Adrenal gland (tissue), 12 donors: ENCODE data around the gene SLC5A1. TPM values are rescaled to one million over a fixed set of nuclear protein-coding genes. Genes with fewer than 3 reads are reported as not detected.

ENCODE experiments used
- DNase-seq, 7 donors: peaks; one replicate each; pipeline ENCODE4 v3.0.0-alpha.2; 2019 to 2020
- H3K27ac ChIP-seq, 5 donors: fragments of 200-600 bp; sonication (generic) in 4 of 5; 1 replicate in 3 of 5; 2 replicates in 2 of 5; pipeline versions ENCODE4 v1.5.1 to v1.8.0; 2016 to 2020; ENCODE audit warnings: mild to moderate bottlenecking in 1 of 5
- H3K27me3 ChIP-seq: fragments of 200-600 bp; 2 replicates; pipeline ENCODE4 v1.8.0; 2021
- H3K36me3 ChIP-seq, 2 donors: fragments of 200-600 bp; replicated peaks in 1 of 2; 1 replicate in 1 of 2; 2 replicates in 1 of 2; pipeline versions ENCODE4 v1.5.1 to v1.8.0; 2018 to 2022
- H3K4me1 ChIP-seq, 2 donors: fragments of 200-600 bp; replicated peaks in 1 of 2; 1 replicate in 1 of 2; 2 replicates in 1 of 2; pipeline versions ENCODE4 v1.5.1 to v1.8.0; 2018 to 2021
- H3K4me3 ChIP-seq, 4 donors: fragments of 200-600 bp; sonication (generic) in 3 of 4; one replicate each; pipeline ENCODE4 v1.5.1; 2016 to 2018
- H3K9me3 ChIP-seq, 3 donors: fragments of 200-600 bp; sonication (generic) in 1 of 3; replicated peaks in 1 of 3; 1 replicate in 2 of 3; 2 replicates in 1 of 3; pipeline versions ENCODE4 v1.5.1 to v1.8.0; 2016 to 2021
- CTCF ChIP-seq, 6 experiments: fragments of 450-650 bp in 4 of 6; fragments of 200-600 bp in 2 of 6; sonication (generic) in 1 of 6; IDR thresholded peaks; 1 replicate in 5 of 6; 2 replicates in 1 of 6; pipeline versions ENCODE4 v1.5.1 to v1.8.0; 2016 to 2021; ENCODE audit warnings: antibody characterized with exemption in 6 of 6, mild to moderate bottlenecking in 2 of 6, moderate library complexity in 1 of 6
- POLR2A ChIP-seq, 2 donors: fragments of 450-650 bp; IDR thresholded peaks; one replicate each; pipeline ENCODE4 v1.6.1; 2017; ENCODE audit warnings: antibody characterized with exemption in 2 of 2, mild to moderate bottlenecking in 2 of 2, moderate library complexity in 1 of 2
- WGBS, 4 donors: extraction: QIAGEN DNeasy Blood & Tissue Kit in 2 of 4; methylation state at CpG; one replicate each; pipeline versions ENCODE4 v1.1.5 to v1.1.7; 2013 to 2017; 5-methylcytosine and 5-hydroxymethylcytosine counted together
- intact Hi-C, 2 donors: fragments of 100-400 bp; cut with DNase I; formaldehyde crosslinking; loops; one replicate each; pipeline versions ENCODE4 v1.14.1 to v1.15.0; 2022 to 2023
- polyA plus RNA-seq, 3 donors: library from polyadenylated mRNA; stranded (reverse); fragments of 200-250 nt in 2 of 3; fragments of 350-450 nt in 1 of 3; fragmentation: Illumina TruSeq in 1 of 3; extraction: RNeasy Lipid Tissue Mini Kit (QIAGEN cat#74804) in 1 of 3; gene quantifications; one replicate each; pipeline ENCODE4 v1.2.3, GENCODE V29; 2013 to 2014
- total RNA-seq, 9 donors: library from RNA; depleted of rRNA in 4 of 9; stranded (reverse); fragments of >200 nt in 4 of 9; fragments of 120-200 nt in 1 of 9; fragmentation: NEBNext Ultra II Directional in 1 of 9; extraction: Animal tissue kit (Norgen Biotek cat#: 25700) in 1 of 9; gene quantifications; one replicate each; pipeline versions ENCODE4 v1.1.0 to v1.2.4, GENCODE V29; 2013 to 2023
- donor health status: healthy with polysubstance abuse.
- donor health status: Bipolar disorder and iron deficiency.
- donor health status: DM: yes; HTN: yes; CAD: no.
- donor health status: DM: no; HTN: no; CAD: no.
- donor health status: DM: no; HTN: no; CAD: no.
- donor health status: DM: yes; HTN: yes; CAD: no.

Gene SLC5A1
- total and polyA plus RNA-seq, 12 donors: under 0.01 to 0.04 TPM; not detected in 10

GRCh38 chr22:32083000-32083399, 39.9 kb downstream of the SLC5A1 start:
- Histone ChIP-seq H3K27ac (no peak overlapping the region), H3K36me3 (no peaks in the 10 kb centered on the region), H3K4me3 (no peak overlapping the region), H3K27me3 (peaks cover 3% of the 10 kb centered on the region), H3K4me1 (peaks cover 0 to 8% of the 10 kb centered on the region in 2 donors), H3K9me3 (no peaks in the 10 kb centered on the region)
- intact Hi-C loops: no loop called here
- TF ChIP-seq CTCF (IDR thresholded peaks at IDR 0.05) (no peak), POLR2A (IDR thresholded peaks at IDR 0.05) (no peak)
- WGBS, 4 donors: 68 to 78% (median 73%) methylated on average over 5 to 6 of the region's 6 CpGs
- DNase-seq: no peak

GRCh38 chr22:32083814-32084213, 40.8 kb downstream of the SLC5A1 start:
- no peak for TF ChIP-seq POLR2A (IDR thresholded peaks at IDR 0.05)
- TF ChIP-seq CTCF (IDR thresholded peaks at IDR 0.05): no peak
- intact Hi-C loops: no loop called here
- Histone ChIP-seq H3K27me3 (peaks cover 5% of the 10 kb centered on the region), H3K4me3 (no peak overlapping the region), H3K27ac (no peak overlapping the region), H3K36me3 (no peaks in the 10 kb centered on the region), H3K4me1 (peaks cover 0 to 7% of the 10 kb centered on the region in 2 donors), H3K9me3 (no peaks in the 10 kb centered on the region)
- DNase-seq: no peak

- Histone ChIP-seq H3K36me3 (no peaks in the 10 kb centered on the region), H3K27me3 (peaks cover 5% of the 10 kb centered on the region), H3K9me3 (no peaks in the 10 kb centered on the region), H3K4me3 (no peak overlapping the region), H3K4me1 (no peaks in the 10 kb centered on the region), H3K27ac (no peak overlapping the region)
- 64 to 74% (median 69%) methylated on average over 3 of the region's 3 CpGs for WGBS, 4 donors
- intact Hi-C loops: no loop called here
- TF ChIP-seq POLR2A (IDR thresholded peaks at IDR 0.05): no peak
- no peak for TF ChIP-seq CTCF (IDR thresholded peaks at IDR 0.05)
- DNase-seq: no peak
These were observed 45.0 kb downstream of the SLC5A1 start for GRCh38 chr22:32088084-32088483.

- WGBS, 4 donors: 7 to 42% (median 31%) methylated on average over 1 of the region's 1 CpG
These were observed 54.0 kb downstream of the SLC5A1 start for GRCh38 chr22:32097018-32097417.

More at GRCh38 chr22:32097018-32097417, 54.0 kb downstream of the SLC5A1 start:
- Histone ChIP-seq H3K4me3 (no peak overlapping the region), H3K36me3 (no peaks in the 10 kb centered on the region), H3K4me1 (no peaks in the 10 kb centered on the region), H3K27ac (no peak overlapping the region), H3K9me3 (no peaks in the 10 kb centered on the region), H3K27me3 (peaks cover 6% of the 10 kb centered on the region)
- intact Hi-C loops: no loop called here
- TF ChIP-seq POLR2A (IDR thresholded peaks at IDR 0.05): no peak
- no peak for TF ChIP-seq CTCF (IDR thresholded peaks at IDR 0.05)
- no peak for DNase-seq
